HG03039 (cell line): ENCODE data around the gene CADM3.

Source experiments
- ATAC-seq: cut with Tn5 transposase; IDR thresholded peaks from one replicate; pipeline ENCODE4 v1.9.1; 2021; ENCODE audit warnings: mild to moderate bottlenecking, moderate library complexity; ENCODE audit not compliant: unreplicated experiment

CADM3 gene

DNA sequence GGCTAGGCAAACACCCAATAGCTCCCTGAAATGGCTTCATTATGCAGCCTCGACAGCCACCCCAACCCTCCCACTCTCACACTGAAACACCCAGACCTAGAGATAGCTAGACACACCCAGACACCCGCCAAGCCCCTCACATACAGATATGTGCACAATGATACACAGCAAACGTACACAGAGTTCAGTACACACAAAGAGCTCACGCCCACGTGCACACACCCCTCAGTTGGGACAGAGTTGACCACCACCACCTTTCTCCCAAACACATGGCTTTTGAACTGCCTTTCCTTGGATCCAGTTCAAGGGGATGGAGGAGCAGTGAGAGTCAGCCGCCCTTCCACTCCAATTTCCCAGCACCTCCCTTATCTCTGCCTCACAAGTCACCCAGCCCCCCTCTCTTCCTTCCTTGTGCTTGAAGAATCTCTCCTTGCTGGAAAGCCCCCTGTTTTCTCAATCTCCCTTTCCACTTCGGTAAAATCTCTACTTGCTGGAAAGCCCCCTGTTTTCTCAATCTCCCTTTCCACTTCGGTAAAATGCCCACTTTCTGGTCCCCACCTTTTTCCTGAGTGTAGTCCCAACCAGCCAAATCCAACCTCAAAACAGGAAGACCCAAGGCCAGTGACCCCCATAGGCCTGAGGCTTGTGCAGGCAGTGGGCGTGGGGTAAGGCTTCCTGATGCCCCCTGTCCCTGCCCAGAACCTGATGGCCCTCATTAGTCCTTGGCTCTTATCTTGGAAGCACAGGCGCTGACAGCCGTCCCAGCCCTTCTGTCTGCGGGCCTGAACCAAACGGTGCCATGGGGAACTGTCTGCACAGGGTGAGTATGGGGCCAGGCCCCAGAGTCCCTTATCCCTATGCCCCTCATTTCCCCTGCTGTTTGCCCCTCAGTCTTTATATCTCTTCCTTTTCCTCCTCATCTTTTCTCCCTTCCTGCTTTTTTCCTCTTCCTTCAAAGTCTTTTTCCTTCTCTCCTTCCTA, 33.0 kb downstream of the CADM3 start, which contains the start of gene ACKR1:
Gene ACKR1 (plus strand): TSS at position 715 of the 981 bp plus-strand sequence. CDS start 85 bp downstream, at position 800.
- no peak for ATAC-seq

DNA sequence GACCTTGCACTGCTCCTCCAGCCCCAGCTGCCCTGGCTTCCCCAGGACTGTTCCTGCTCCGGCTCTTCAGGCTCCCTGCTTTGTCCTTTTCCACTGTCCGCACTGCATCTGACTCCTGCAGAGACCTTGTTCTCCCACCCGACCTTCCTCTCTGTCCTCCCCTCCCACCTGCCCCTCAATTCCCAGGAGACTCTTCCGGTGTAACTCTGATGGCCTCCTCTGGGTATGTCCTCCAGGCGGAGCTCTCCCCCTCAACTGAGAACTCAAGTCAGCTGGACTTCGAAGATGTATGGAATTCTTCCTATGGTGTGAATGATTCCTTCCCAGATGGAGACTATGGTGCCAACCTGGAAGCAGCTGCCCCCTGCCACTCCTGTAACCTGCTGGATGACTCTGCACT, 33.8 kb downstream of the CADM3 start:
- ATAC-seq: no peak

DNA sequence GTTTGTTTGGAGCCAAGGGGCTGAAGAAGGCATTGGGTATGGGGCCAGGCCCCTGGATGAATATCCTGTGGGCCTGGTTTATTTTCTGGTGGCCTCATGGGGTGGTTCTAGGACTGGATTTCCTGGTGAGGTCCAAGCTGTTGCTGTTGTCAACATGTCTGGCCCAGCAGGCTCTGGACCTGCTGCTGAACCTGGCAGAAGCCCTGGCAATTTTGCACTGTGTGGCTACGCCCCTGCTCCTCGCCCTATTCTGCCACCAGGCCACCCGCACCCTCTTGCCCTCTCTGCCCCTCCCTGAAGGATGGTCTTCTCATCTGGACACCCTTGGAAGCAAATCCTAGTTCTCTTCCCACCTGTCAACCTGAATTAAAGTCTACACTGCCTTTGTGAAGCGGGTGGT, 34.7 kb downstream of the CADM3 start:
- no peak for ATAC-seq

DNA sequence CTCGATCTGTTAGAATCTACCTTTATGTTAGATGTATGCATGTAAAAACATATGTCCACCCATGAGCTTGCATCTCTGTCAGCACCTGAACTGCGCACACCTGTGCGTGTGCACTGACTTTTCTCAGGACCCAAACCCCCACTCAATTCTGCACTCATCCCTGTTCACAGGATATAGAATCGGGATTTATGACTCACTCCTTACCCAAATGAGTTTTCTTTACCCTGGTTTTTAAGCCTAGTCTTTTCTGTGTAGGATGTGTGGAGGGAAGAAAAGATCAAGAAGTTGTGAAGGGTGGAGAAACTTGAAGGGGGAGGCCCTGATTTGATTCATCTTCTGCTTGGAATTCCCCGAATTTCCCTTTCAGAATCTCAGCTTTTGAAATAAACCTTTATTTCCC, 35.7 kb downstream of the CADM3 start:
- ATAC-seq: no peak

DNA sequence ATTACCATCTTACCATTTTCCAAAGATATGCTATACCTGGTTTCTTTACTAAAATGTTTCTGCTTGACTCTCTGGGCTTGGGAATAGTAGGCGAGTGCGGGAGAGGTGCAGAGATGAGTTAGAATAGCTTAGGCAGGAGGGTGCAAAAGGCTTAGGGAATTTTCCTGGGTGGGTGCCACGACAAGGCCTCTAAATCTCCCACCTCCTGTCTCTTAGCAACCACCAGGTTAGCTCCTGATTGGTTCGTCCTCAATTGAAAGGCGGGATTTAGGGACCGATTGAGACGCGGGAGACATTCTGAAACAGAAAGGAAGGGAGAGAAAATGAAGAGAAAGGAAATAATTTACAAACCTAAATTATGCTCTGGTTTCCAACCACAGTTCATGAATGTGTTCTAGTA, 36.4 kb downstream of the CADM3 start:
- no peak for ATAC-seq

DNA sequence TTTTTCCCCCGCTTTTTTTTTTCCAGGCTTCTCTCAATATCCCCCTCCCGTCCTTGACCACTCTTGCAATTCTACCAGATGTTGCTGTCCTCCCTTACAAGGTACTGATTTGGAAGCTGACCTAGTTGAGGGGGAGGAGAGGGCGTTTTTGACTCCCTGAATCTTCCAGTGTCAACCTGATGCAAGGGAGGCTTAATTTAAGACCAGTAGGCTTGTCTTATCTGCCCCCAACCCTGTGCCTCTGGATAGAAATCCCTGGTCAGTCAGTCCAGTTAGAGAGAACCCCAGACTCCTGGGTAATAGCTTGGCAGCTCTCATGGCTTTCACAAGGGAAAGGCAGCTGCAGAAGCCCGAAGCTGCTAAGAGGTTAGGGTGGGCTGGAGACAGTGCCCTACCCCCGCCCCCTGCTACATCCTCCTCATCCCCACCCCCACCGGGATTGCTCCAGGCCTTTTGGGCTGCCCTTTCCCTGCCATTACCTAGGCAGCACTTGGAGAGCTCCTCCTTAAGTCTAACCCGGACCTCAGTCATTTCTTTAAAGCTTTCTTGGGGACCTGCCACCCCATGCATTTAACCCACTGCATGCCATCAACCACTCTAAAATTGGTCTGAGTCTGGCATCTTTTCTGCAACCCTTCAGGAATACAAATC, 36.9 kb downstream of the CADM3 start:
- no peak for ATAC-seq

DNA sequence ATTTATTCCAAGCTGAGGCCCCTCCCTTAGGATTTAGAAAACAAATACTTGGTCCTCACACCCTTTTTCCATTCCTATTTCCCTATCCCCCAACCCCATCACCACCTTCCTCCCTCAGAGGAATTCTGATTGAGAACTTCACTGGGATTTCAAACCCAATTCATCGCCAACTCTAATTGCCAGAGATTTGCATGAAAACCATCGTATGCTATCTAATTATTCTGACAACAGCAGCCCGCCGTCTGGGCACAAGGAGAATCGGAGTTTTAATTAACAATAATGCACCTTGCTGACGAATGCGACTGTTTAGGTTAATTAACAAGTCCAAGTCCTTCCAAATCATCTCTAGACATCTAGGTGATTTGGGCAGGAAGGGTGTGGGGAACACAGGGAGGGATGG, 37.6 kb downstream of the CADM3 start:
- ATAC-seq: no peak

DNA sequence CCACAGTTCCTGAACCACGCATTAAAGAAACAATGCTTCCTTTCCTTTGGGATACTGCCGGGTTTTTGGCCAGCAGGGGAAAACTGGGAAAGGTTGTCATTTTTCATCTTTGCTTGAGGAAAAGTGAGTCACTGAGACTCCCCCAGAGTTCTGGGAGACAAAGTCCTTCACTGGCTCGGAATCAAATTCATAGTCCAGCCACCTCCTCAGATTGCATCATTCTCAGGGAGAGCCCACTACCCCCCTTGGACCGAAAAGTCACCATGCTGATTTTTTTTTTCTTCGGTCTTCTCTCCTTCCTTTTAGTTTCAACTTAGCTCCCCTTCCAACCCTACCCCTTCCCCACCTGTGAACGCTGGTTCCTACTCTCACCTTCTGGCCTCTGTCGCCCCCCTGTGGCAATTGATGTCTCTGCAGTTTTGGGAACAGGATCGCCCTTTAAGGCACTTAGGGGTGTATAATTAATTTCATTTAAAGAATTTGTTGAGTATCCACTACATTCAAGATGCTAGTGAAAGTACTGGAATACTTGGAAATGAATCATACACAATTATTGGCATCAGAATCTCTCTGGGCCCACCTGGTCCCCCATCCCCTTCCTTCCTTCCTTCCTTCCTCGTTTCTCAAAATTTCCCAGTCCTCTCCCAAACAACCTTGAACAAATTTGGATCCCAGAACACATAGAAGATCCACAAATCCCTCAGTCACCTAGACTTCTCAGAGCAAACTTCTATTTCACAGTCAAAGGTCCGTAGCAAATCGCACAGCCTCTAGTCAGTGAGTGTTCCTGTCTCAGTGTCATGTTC, 40.1 kb downstream of the CADM3 start:
- no peak for ATAC-seq

DNA sequence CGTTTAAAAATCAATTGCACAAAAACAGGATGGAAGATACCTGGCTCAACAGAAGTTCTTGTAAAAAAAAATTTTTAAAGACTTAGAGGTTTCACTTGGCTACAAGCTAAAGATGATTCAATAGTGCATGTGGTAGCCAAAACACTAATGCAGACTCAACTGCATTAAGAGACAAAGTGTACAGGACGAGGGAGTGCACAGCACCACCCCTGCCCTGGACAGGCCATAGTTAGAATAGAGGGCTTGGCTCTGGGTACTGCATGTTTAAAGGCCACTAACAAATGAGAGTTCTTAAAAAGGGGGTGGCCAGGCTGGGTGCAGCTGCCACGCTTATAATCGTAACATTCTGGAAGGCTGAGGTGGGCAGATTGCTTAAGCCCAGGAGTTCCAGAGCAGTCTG, 41.2 kb downstream of the CADM3 start:
- ATAC-seq: no peak

DNA sequence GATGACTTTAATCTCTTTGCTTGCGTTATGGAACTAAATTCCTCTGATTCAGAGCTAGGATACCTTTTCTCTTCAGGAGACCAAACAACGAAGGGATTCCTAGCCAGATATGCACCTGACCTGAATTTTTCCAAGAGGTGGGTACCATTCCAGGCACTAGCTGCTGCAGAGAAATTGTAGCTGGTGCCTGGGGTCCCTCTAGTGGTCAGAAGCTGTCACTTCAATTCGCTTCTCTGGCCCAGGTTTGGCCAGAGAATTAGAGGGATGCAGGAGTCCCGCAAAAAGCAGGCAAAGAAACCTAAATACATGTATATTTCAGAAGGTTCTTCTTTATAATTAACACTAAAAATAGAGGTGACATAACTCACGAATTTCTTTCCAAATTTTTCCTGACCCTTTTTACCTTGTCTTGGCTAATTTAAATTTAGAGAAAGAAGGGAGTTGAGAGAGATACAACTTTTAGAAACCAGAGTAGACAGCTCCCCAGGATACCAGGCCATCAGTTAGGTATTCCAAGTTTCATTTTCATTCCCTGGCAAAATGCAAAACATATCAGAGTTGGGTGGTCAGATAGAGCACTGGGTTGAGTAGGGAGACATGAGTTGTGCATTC, 42.8 kb downstream of the CADM3 start:
- peak; percentile 64 for ATAC-seq

DNA sequence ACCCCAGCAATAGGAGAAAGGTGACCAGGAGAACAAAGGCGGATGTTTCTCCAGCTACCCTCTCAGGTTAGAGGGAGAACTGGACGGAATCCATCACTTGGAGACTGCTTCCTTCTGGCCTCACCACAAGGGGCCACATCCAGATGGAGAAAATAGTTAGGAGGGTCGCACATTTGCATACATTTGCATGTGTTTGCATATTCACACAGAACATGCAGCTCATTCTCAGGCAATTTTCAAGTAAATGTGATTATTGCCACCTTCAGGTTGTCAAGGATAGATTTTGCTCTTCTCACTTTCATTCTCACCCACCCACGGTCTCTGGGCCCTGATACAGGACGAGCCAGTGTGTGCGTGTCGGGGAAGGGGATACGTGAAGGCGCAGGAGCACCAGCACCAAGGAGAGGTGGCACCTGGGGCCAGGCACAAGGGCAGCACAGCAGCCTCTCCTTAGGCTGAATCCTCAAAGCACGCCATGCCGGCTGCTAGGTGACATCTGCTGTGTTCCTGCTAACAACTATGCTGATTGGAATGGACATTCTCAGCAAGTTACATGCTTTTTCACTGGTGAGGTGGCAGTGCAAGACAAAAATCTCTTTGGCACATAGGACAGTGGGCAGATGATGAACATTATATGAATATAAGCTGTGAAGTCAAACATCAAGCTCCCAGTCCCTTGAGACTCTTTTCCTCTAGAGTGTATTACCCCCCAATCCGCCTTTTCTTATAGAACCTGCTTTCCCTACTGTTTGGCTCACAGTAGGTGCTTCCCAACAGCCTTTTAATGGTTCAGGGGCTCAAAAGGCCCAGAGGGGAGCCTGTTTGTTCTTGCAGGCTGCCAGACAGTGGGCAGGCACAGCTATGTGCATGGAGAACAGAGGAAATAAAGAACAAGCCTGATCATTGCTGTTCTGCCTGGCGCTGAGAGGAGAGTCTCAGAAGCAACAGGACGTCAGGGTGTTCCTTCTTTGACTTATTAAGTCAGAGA, 47.5 kb downstream of the CADM3 start:
- no peak for ATAC-seq

DNA sequence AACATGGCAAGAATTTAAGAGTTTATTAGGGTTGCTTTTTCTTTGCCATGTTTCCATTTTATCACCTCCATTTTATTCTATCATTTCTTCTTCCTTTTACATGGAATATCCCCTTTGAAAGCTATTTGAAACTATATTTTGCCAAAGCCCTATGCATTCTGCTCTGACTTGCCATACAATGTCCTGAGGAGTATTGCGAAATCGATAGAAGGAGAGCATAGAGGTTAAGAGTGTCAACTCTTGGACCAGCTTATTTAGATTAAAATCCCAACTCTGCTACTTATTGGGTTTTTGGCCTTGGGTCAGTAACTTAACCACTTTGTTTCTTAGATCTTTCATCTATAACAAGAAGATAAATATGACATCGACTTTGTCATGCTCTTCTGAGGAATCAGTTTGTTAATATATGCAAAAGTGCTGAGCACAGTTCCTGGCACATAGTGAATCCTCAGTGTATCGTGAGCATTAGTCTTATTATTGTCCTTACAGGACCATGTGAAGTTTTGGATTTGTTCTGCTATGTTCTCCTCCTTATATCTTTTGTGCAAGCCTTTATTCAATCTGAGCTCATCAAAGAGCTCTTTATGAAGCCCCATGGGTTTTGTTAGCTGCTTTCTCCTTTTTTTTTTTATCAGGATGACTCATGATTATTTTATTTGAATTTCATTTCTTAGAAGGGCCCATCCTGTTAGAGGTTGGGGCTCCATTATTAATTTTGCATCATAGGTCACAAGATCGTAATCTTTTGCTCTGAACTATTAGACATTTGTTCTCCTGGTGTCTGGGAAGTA, 50.9 kb downstream of the CADM3 start:
- no peak for ATAC-seq

DNA sequence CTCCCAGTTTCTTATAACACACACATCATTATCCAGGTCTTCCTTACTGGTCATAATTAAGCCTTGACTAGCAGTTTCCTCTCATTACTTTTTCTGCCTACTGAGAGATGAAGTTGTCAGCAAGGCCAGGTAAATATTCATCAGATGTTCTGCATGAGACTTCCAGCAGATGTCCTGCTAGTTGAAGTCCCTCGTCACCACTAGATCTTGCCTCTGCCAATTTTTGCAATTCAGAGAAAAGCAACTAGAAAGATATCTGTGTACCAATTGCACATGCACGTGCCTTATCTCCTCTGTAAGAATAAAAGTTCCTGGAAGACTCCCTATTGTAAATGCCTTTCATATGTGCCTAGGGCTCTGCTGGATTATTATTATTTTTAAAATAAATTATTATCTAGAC, 51.6 kb downstream of the CADM3 start:
- no peak for ATAC-seq

DNA sequence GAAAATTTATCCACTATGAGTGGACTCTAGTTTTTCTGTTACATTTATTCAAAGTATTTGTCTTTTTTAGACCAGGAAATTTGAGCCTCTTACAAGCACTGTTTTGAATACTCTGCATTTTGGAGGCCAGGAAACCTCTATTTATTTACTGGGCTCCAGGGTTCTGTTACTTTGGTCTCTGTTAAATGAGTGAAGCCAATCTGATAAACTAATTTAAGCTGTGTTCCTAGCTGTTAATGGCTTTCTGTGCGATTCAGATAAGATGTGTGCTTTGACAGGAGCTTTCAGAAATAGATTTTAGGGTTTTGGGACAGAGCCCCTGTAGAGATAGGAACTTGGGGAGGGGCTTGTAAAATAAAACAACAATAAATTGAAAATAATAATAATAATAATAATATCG, 57.1 kb downstream of the CADM3 start:
- no peak for ATAC-seq

DNA sequence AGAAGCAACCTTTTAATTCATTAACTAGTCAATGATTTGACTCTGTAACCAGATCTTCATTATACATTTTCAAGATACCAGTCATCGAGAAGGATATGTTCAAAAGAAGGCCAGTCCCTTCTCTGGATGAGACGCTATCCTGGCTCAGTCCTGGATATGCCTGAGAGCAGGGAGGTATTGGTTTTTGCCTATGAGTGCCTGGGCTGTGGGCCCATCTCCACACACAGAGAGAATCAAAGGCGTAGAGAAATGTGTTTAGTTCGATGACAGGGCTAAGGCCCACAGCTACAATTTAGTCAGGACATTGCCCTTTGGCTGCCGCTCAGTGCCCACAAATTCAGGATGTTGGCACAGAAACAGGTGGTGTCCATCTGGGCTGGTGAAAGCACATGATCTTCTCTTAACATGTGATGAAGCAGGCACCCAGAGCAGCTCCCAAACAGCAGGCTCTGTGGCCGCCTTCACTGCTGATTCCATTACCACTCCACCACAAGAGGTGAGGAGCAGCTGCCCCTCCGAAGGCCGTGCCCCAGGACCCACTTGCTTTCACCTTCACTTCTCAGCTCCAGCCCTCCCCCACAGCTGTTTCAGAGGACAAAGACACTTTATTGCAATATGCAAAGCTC, 58.0 kb downstream of the CADM3 start:
- no peak for ATAC-seq

DNA sequence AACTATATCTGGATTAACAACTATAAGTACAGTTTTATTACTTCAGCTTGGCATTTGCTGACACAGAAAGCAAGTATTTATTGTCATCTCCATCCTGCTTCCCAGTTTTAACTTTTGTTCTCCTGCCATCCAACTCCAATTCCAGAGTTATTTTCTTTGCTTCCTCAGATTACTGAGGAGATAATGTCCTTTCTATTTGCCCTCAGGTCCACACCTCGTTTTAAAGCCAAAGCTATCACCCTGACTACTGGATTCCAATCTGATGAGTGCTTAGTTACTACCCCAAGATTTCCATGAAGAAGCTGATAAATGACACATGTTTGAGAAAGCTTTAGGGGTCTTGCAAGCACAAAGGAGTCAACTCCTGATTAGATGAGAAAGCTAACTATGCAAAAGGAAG, 58.5 kb downstream of the CADM3 start:
- no peak for ATAC-seq

DNA sequence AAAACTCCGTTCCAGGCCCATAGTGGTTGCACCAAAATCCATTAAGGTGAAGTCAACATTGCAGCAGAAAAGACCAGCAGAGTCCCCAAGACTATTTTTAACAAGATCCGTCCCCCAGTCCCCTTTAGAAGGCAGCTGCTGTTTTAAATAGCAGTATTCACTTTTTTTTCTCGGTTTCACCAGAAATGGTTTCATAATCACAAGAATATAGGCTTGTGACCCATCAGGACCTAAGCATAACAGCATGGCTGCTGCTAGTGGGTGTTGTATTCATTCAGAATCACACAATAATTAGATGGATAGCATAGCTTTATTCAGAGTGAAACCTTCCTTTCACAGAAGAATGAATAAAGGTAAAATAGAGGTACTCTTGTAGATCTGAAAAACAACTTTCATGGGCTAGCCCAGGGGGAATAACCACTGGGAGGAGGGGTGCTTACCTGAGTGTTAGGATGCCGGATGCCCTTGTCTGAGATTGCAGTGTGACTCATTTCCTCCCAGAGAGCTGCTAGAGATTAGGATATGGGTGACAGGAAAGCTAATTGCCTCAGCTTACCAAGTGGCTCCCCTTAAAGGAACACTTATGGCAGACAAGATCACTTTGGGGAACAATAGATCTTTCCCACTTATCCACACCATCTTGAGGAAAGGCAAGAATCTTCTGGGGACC, 68.3 kb downstream of the CADM3 start:
- ATAC-seq: no peak

DNA sequence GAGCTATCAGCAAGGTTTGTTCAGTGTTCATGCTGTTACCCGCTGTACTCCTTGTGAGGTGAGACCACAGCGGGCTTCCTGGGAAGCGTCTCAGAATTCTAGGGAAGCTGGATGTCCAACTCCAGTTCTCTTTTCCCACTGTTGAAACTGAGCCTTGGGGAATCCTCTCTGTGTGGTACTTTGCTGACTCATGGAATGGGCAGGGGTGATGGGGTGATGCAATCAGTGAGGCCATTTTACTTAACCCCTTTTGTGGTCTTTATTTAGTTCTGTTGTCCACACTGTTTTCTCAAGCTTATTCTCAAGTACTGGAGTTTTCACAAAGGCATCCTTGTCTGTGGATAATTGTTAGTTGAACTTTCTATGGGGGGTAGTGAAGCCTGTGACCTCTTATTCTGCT, 75.9 kb downstream of the CADM3 start:
- ATAC-seq: no peak
